Dedifferentiated amniotic fluid mesenchymal stem cell (primary cell): ENCODE data around the gene PLEKHA1.
A peak's percentile ranks its signal among the peaks of the same experiment; 100 is the strongest.

Source experiments
- DNase-seq: peaks from one replicate; pipeline ENCODE4 v3.0.0-alpha.2; 2016; ENCODE audit errors: extremely low spot score

PLEKHA1 gene

DNA sequence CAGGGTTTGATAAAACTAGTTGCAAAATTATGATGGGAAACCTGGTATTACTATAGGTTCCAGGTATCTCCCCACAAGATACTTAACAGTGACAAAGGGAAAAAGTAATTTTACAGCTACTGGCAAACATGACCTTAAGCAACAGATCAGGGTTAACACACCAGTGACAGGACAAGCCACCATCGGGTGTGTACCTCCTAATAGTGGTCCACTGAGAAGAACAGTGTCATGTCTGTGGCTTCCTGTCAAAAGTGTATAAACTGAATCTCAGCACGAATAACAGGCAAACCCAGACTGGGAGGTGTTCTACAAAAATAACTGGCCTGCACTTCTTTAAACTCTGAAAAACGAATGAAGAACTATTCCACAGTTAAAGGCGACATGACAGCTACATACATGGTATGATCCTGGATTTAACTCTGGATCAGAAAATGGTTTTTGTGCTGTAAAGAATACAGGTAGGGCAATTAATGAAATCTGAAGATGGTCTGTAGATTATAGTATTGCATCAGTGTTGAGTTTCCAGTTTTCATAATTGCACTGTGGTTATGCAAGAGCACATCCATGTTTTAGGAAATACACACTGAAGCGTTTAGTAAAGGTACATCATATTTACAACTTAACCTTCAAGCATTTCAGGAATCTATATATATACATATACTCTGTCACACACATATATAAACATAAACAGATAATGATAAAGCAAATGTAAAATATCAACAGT is 47.9 kb downstream of the PLEKHA1 start:
- DNase-seq, result no peak

DNA sequence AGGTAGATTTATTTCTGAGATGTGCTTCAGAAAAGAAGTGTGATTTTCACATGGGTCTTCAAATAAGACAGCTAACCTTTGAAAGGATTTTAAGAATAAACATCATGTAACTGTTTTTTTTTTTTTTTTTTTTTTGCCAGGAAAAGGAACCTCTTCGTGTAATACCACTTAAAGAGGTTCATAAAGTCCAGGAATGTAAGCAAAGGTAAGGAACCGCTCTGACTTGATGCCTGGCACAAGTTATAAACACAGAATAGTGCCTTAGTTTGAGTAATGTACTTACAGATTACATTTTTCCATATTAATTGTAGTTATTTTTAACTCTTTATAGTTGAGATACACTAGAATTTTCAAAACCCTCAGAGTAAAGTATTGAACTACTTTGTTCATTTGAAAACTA is 49.6 kb downstream of the PLEKHA1 start:
- DNase-seq, result no peak

DNA sequence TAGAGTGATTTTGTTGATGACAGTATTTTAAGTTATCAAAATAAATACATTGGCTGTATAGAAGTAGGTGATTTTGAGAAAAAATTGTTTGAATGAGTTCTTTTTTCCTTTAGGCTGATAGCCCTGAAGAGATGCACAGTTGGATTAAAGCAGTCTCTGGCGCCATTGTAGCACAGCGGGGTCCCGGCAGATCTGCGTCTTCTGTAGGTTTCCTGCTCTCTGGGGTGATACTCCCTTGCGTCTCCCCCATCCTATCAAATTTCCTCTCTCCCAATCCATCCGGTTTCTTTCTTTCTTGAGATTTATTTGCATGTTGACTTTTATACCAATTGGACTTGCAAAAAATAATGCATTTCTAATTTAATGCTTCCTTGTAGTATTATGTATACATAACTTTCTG is 52.3 kb downstream of the PLEKHA1 start:
- no peak for DNase-seq

DNA sequence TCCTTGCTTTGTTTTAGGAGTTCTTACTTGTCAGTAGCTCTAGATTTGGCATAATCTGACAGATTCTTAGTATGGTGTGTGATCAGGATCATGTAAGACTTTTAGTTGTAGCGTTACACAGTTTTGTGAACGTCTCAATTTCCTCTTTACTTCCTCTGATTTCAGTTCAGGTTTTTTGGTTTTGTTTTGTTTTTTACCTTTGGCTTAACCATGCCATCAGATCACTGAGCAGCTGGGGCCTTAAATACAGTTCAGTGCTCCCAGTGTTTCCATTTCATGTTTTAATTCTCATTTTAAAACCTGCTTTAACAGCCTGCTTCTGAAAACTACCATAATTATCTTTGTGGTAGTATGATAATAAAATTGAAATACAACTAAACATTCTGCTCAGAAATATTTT is 52.8 kb downstream of the PLEKHA1 start:
- DNase-seq, result no peak

DNA sequence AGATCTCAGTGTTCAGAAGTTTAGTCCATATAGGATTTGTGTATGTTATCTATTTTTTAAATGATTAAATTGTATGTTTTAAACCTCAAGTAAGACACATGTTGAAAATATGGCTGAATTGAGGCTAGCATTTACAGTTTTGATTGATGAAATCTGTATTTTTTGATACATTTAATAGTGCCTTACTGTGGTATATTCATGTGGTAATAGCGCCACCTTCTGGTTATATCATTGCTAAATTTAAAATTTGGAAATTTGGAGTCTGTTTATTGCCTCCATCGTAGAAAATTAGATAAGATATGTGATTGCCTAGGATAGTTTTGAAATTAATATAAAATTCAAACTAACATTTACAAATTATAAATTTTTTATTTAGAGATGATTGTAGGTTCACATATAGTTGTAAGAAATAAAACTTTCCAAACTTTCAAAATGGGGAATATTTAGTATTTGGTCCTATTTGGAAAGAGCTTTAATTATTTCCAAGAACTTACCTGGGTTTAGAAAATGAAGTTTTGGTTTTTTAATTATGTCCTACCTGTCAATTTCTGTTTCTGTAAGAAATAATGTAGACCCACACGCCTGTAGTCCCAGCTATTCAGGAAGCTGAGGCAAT is 60.8 kb downstream of the PLEKHA1 start:
- DNase-seq, result peak; percentile 38

DNA sequence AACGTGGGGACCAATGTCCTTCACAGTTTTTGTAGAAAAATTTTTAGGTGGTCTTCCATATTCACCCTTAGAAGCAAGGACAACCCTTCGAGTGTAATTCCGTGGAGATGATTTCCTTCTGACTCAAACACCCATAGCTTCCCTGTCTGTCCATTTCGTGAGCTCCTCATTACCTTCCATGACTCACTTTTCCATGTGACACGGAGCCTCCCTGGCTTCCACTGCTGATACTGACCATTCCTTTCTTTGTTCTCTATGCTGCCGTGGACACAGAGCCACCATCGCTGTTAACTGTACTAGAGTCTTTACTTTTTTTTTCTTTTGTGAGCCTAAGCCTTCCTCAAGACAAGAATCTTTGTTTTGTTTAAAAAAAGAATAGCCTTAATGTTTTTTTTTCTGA is 67.5 kb downstream of the PLEKHA1 start:
- DNase-seq, result no peak

GRCh38 chr10:122445469-122445868 is 71.0 kb downstream of the PLEKHA1 start:
- no peak for DNase-seq

DNA sequence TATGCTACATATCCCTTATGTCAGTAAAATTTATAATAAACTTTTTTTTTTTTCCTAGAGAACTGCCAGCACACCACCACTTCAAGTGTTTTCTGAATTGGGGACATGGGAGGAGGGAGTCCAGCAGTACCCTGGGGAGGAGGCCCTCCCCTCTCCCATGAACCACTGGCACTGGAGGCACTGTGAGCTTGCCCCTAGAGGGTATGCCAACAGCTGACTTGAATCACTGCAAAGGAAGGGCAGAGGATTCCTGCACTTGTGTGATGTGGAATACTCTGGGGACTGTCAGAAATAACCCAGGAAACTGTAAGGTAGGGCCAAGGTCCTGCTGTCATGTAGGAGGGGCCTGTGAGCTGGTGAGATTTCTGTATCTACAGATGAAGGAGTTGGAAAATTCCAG is 71.4 kb downstream of the PLEKHA1 start:
- no peak for DNase-seq

DNA sequence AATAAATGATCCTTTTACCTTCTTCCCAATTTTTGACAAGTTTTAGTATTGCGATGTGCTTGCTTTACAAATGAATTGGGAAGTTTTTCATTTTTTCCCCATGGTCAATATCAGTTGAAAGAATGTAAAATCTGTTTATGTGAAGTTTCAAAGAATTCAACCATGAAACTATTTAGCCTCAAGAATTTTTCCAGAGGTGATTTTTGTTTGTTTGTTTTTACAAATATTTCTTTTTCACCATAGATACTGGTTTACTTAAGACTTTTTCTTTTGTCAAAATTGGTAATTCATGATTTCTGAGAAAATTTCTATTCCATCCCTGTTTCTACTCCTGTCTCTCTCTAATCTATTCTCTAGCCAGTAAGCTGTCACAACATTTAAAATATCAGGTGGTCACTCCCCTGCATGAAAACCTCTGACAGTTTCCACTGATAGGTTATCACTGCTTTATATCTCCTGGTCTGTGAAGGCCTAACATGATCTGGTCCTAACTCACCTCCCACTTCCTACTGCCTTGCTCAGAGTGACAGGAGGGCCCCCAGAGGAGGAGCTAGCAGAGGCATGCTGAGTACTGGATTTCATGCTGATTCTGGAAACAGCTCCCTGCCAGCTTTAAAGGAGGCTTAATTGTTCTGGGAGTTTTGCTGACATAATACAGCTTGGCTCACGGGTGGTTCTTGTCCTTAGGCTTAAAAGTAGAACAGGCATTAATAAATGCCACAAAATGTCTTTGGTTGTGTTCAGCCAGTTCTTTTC is 72.3 kb downstream of the PLEKHA1 start:
- DNase-seq, result no peak

- DNase-seq, result no peak
Measured at GRCh38 chr10:122448600-122448999, 74.1 kb downstream of the PLEKHA1 start.

DNA sequence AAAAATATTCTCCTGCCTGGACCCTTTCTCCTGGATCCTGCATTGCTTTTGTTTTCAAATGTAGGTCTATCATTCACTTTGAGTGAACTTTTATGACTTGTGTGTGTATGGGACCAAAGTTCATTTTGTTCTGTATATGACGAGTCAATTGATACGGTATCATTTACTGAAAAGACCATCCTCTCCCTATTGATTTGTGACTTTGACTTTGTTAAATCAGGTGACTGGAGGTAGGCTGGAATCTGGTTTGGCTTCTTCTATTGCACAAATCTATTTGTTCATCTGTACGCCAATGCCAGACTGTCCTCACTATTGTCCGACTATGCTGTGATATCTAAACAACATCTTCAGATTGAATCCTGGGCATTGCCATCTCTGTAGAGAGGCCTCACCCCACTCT is 74.6 kb downstream of the PLEKHA1 start:
- no peak for DNase-seq

GRCh38 chr10:122450353-122450990 is 76.0 kb downstream of the PLEKHA1 start:
- no peak for DNase-seq

- no peak for DNase-seq
Measured at GRCh38 chr10:122454071-122454470, 79.6 kb downstream of the PLEKHA1 start.

DNA sequence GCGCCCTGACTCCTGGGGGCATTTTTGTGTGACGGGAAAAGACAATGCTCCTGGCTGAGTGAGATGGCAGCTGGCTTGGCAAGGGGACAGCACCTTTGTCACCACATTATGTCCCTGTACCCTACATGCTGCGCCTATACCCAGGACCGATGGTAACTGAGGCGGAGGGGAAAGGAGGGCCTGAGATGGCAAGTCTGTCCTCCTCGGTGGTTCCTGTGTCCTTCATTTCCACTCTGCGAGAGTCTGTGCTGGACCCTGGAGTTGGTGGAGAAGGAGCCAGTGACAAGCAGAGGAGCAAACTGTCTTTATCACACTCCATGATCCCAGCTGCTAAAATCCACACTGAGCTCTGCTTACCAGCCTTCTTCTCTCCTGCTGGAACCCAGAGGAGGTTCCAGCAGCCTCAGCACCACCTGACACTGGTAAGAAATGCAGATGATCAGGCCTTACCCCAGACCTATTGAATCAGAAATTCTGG is 80.1 kb downstream of the PLEKHA1 start, which contains the start of gene ARMS2:
ARMS2 (plus strand) TSS at position 51 of the 478 bp plus-strand sequence; CDS start at position 126, 75 bp downstream.
- DNase-seq, result no peak

GRCh38 chr10:122455376-122456079 is 81.0 kb downstream of the PLEKHA1 start:
- DNase-seq, result no peak

- no peak for DNase-seq
Measured at GRCh38 chr10:122457934-122458333, 83.4 kb downstream of the PLEKHA1 start.

DNA sequence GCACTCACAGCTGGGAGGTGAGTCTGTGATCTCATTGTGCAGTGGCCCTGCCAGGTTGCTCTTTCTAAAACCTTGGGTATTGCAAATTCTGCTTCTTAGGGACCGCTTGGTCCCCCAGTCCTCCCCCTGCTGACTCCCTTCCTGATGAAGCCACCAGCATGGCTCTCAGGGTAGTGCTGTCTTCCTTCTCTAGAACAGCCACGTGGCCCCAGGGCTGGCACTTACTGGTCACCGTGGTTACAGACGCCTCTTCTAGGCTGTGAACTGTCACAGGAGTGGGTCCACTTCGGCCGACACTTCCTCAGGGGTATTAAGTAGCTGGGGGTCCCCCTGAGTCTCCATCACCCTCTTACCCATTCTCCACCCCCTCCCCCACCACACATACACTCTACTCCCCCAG is 84.2 kb downstream of the PLEKHA1 start:
- no peak for DNase-seq

DNA sequence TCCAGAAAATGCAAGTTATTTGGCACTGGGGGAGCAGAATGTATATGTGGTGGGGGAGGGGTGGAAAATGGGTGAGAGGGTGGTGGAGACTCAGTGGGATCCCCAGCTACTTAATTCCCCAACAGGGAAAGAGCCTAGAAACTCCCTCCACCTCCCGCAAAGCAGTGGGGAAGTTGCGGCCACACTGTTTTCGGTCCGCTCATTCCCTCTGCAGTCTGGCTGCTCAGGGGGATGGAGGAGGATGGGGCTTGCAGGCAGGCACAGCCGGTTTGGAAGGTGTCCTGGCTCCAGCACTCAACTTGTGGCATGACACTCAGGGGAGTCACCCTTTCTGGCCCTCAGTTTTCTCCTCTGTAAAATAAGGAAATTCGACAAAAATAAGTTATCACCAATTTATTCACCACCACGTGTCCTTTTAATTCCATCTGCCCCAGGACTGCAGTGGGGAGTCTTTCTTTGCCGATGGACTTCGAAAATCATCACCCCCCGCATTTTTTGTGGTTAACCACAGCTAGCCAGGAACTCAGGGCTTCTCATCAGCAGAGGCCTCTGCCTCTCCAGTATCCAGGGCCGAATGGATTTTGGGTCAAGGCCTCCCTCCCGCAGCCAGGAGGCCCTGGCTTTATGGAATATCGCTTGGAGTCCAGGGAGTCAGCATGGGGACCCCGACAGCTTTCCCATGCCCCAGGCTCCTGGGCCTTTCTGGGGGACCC is 85.2 kb downstream of the PLEKHA1 start:
- DNase-seq, result no peak

DNA sequence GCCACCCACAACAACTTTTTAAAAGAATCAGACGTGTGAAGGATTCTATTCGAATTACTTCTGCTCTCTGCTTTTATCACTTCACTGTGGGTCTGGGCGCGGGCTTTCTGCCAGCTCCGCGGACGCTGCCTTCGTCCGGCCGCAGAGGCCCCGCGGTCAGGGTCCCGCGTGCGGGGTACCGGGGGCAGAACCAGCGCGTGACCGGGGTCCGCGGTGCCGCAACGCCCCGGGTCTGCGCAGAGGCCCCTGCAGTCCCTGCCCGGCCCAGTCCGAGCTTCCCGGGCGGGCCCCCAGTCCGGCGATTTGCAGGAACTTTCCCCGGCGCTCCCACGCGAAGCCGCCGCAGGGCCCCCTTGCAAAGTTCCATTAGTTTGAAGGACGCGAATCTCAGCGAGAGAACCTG is 86.4 kb downstream of the PLEKHA1 start:
- DNase-seq, result no peak

DNA sequence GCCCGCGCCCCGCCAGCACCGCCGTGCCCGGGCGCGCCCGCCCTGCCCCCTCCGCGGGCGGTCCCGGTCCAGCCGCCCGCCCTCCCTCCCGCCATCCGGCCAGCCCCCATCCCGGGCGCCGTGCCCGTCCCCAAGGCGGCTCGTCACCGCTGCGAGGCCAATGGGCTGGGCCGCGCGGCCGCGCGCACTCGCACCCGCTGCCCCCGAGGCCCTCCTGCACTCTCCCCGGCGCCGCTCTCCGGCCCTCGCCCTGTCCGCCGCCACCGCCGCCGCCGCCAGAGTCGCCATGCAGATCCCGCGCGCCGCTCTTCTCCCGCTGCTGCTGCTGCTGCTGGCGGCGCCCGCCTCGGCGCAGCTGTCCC is 86.8 kb downstream of the PLEKHA1 start, which contains the start of gene HTRA1:
HTRA1 (plus strand) TSS at position 187 of the 362 bp plus-strand sequence; CDS start at position 287, 100 bp downstream.
- DNase-seq, result peak; percentile 47
